Trophoblast cell (in vitro differentiated cells and primary cell): ENCODE data around the gene MAPK7.
A peak's percentile ranks its signal among the peaks of the same experiment; 100 is the strongest.

Experiments used
- DNase-seq, 2 donors: peaks; one replicate each; pipeline ENCODE4 v3.0.0-alpha.2; 2016
- H2AFZ ChIP-seq: 2 replicates; pipeline ENCODE4 v1.6.1; 2013; ENCODE audit warnings: low read length, moderate library complexity, mild to moderate bottlenecking; ENCODE audit not compliant: insufficient read depth, poor library complexity
- H2AK5ac ChIP-seq: 2 replicates; pipeline ENCODE4 v1.6.1; 2013; ENCODE audit warnings: mild to moderate bottlenecking, low read length
- H2BK120ac ChIP-seq: 2 replicates; pipeline ENCODE4 v1.6.1; 2013; ENCODE audit warnings: low read length, mild to moderate bottlenecking, moderate library complexity; ENCODE audit not compliant: insufficient read depth, poor library complexity
- H2BK12ac ChIP-seq: 2 replicates; pipeline ENCODE4 v1.6.1; 2013; ENCODE audit warnings: mild to moderate bottlenecking, low read length, moderate library complexity
- H2BK5ac ChIP-seq: 2 replicates; pipeline ENCODE4 v1.6.1; 2013; ENCODE audit warnings: low read length, low read depth, moderate library complexity, mild to moderate bottlenecking; ENCODE audit not compliant: poor library complexity
- H3K14ac ChIP-seq: 2 replicates; pipeline ENCODE4 v1.6.1; 2013; ENCODE audit warnings: mild to moderate bottlenecking, low read length
- H3K18ac ChIP-seq: 2 replicates; pipeline ENCODE4 v1.6.1; 2013; ENCODE audit warnings: mild to moderate bottlenecking, low read length
- H3K23ac ChIP-seq: 2 replicates; pipeline ENCODE4 v1.6.1; 2013; ENCODE audit warnings: low read length
- H3K27ac ChIP-seq: 2 replicates; pipeline ENCODE4 v1.5.1; 2013; ENCODE audit warnings: low read depth, mild to moderate bottlenecking, inconsistent platforms, low read length, moderate library complexity
- H3K27me3 ChIP-seq: 2 replicates; pipeline ENCODE4 v1.6.1; 2013; ENCODE audit warnings: inconsistent platforms, mild to moderate bottlenecking, low read length, moderate library complexity; ENCODE audit not compliant: insufficient read depth
- H3K36me3 ChIP-seq, 2 experiments: 1 replicate in 1 of 2; 2 replicates in 1 of 2; pipeline ENCODE4 v1.6.1; 2013; ENCODE audit warnings: low read length in 2 of 2, mild to moderate bottlenecking in 2 of 2, moderate library complexity in 1 of 2; ENCODE audit not compliant: insufficient read depth in 2 of 2, control insufficient read depth in 1 of 2
- H3K4ac ChIP-seq: 2 replicates; pipeline ENCODE4 v1.6.1; 2013; ENCODE audit warnings: low read depth, mild to moderate bottlenecking, low read length, moderate library complexity
- H3K4me1 ChIP-seq, 2 experiments: 1 replicate in 1 of 2; 2 replicates in 1 of 2; pipeline ENCODE4 v1.6.1; 2013; ENCODE audit warnings: low read length in 2 of 2, mild to moderate bottlenecking in 2 of 2, moderate library complexity in 1 of 2; ENCODE audit not compliant: insufficient read depth in 2 of 2, control insufficient read depth in 1 of 2
- H3K4me2 ChIP-seq: 2 replicates; pipeline ENCODE4 v1.6.1; 2013; ENCODE audit warnings: inconsistent platforms, mild to moderate bottlenecking, low read length, moderate library complexity
- H3K4me3 ChIP-seq: 2 replicates; pipeline ENCODE4 v1.5.1; 2013; ENCODE audit warnings: mild to moderate bottlenecking, low read depth, low read length, inconsistent platforms
- H3K79me1 ChIP-seq: one replicate; pipeline ENCODE4 v1.6.1; 2013; ENCODE audit warnings: low read length
- H3K79me2 ChIP-seq: 2 replicates; pipeline ENCODE4 v1.6.1; 2013; ENCODE audit warnings: low read length, mild to moderate bottlenecking; ENCODE audit not compliant: control insufficient read depth, insufficient read depth, poor library complexity
- H3K9ac ChIP-seq: 2 replicates; pipeline ENCODE4 v1.6.1; 2013; ENCODE audit warnings: mild to moderate bottlenecking, low read length
- H3K9me3 ChIP-seq: 2 replicates; pipeline ENCODE4 v1.6.1; 2013; ENCODE audit warnings: low read depth, mild to moderate bottlenecking, control low read depth, inconsistent platforms, low read length; ENCODE audit not compliant: insufficient read depth
- H4K12ac ChIP-seq: 2 replicates; pipeline ENCODE4 v1.6.1; 2013; ENCODE audit warnings: low read depth, mild to moderate bottlenecking, low read length, moderate library complexity
- H4K8ac ChIP-seq: 2 replicates; pipeline ENCODE4 v1.6.1; 2013; ENCODE audit warnings: low read depth, mild to moderate bottlenecking, low read length, moderate library complexity
- H4K91ac ChIP-seq: one replicate; pipeline ENCODE4 v1.6.1; 2013; ENCODE audit warnings: low read depth, mild to moderate bottlenecking, low read length, moderate library complexity
- WGBS: extraction: QIAGEN DNeasy Blood & Tissue Kit; methylation state at CpG from one replicate; pipeline ENCODE4 v1.1.7; 2013; ENCODE audit warnings: missing lambda C conversion rate; ENCODE audit not compliant: insufficient read length, insufficient coverage; ENCODE audit errors: extremely low coverage; 5-methylcytosine and 5-hydroxymethylcytosine counted together

Gene MAPK7

GRCh38 chr17:19362277-19363113 is 15.8 kb upstream of the MAPK7 start, which contains the start of gene B9D1:
Gene B9D1, minus strand, starts transcription at chr17:19362723. Its CDS starts 154 bp downstream, at chr17:19362569.
- H3K4me3 ChIP-seq: peak within 1 kb of the TSS; percentile 80
- H4K8ac ChIP-seq: peak within 1 kb of the TSS; percentile 61

DNA sequence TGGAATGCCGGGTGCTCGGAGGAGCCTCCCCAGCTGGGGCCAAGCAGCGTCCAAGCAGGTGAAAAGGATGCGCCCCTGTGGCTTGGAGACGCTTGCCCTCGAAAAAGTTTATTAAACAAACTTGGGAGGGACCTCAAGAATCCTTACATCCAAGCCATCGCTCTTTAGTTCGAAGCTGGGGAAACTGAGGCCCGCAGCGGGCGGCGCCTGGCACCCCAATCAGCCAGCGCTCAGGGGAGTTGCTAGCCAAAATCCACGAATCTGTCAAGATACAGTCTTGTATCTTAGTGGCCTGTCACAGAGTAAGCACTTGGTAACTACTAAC is 15.2 kb upstream of the MAPK7 start:
- no peak overlapping the region for H3K23ac ChIP-seq
- H3K4ac ChIP-seq: no peak overlapping the region
- H3K36me3 ChIP-seq: no peaks in the 10 kb centered on the region
- H3K14ac ChIP-seq: no peak overlapping the region
- peak overlapping the region; percentile 26 for H2AFZ ChIP-seq
- no peak overlapping the region for H2AK5ac ChIP-seq
- H4K91ac ChIP-seq: no peak overlapping the region
- H4K8ac ChIP-seq: peak overlapping the region; percentile 59
- WGBS: no CpG with 5 or more reads among the region's 14 CpGs
- H4K12ac ChIP-seq: no peak overlapping the region
- H2BK120ac ChIP-seq: no peak overlapping the region
- H3K4me3 ChIP-seq: no peak overlapping the region
- peaks cover 8% of the 10 kb centered on the region for H3K79me1 ChIP-seq
- peaks cover 2% of the 10 kb centered on the region for H3K9me3 ChIP-seq
- H2BK12ac ChIP-seq: no peak overlapping the region
- peaks cover 4% of the 10 kb centered on the region in 2 experiments for H3K4me1 ChIP-seq
- no peak overlapping the region for H3K9ac ChIP-seq
- no peak for DNase-seq
- H2BK5ac ChIP-seq: no peak overlapping the region
- H3K27ac ChIP-seq: no peak overlapping the region
- no peaks in the 10 kb centered on the region for H3K27me3 ChIP-seq
- H3K79me2 ChIP-seq: peaks cover 2% of the 10 kb centered on the region
- H3K4me2 ChIP-seq: peak overlapping the region; percentile 64
- H3K18ac ChIP-seq: no peak overlapping the region

More at GRCh38 chr17:19362277-19363113, 15.8 kb upstream of the MAPK7 start, which contains the start of gene B9D1:
- Histone ChIP-seq H3K9me3 (peaks cover 2% of the 10 kb centered on the region), H2BK5ac (peak within 1 kb of the TSS; percentile 52), H2BK12ac (no peak within 1 kb of the TSS), H3K23ac (no peak within 1 kb of the TSS), H3K4me1 (peaks cover 4 to 5% of the 10 kb centered on the region in 2 experiments), H2AK5ac (peak within 1 kb of the TSS; percentile 10), H3K36me3 (no peaks in the 10 kb centered on the region), H3K14ac (peak within 1 kb of the TSS; percentile 50), H4K91ac (peak within 1 kb of the TSS; percentile 67), H3K27ac (no peak within 1 kb of the TSS), H4K12ac (peak within 1 kb of the TSS; percentile 54), H3K9ac (peak within 1 kb of the TSS; percentile 10), H2AFZ (peak within 1 kb of the TSS; percentile 84), H3K18ac (no peak within 1 kb of the TSS), H2BK120ac (peak within 1 kb of the TSS; percentile 48), H3K4me2 (peak within 1 kb of the TSS; percentile 64), H3K79me2 (peaks cover 2% of the 10 kb centered on the region), H3K27me3 (no peaks in the 10 kb centered on the region), H3K4ac (no peak within 1 kb of the TSS), H3K79me1 (peaks cover 8% of the 10 kb centered on the region)
- no CpG with 5 or more reads among the region's 83 CpGs for WGBS
- peak; percentile 83 to 94 for DNase-seq

GRCh38 chr17:19363460-19364035 is 14.8 kb upstream of the MAPK7 start:
- no peak overlapping the region for H2BK120ac ChIP-seq

DNA sequence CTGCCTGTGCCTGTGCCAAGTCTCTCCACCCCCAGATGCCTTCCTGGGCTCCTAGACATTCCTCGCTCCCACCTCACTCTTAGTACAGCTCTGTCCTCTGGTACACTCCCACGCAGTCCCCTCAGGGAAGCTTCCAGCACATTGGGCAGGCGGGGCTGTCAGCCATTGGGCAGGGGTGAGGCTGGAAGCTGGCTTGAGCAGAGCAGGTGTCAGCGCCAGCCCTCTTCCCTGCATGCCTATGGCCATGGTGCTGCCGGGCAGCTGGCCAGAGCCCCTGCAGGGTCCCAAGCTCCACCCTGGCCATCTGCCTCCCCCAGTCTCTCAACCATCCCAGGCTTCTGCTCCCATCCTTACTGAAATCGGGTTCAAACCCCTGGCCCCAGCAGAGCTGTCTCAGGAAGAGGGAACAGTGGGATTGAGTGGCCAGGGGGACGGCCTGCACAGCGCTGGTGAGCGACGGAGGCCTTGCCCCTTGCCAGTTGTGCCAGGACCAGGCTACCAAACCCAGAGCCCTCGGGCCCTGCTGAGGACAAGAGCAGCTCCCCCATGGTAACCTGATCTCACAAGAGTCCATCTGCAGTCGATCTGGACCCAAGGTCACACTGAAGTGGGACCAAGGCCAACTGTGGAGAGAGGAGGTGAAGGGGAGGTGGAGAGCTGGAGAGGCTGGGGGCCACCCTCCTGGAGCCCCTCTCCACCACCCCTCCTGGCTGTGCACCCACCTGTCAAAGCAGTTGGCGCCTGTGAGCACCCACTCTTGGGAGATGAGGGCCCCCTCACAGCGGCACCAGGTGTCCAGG is 13.4 kb upstream of the MAPK7 start:
- Histone ChIP-seq H4K91ac (no peak overlapping the region), H4K12ac (no peak overlapping the region), H3K4me1 (peaks cover 4% of the 10 kb centered on the region in 2 experiments), H2BK120ac (no peak overlapping the region), H3K14ac (no peak overlapping the region), H2AFZ (no peak overlapping the region), H3K27ac (no peak overlapping the region), H2AK5ac (no peak overlapping the region), H2BK5ac (no peak overlapping the region), H3K4me2 (no peak overlapping the region), H3K9me3 (peaks cover 2% of the 10 kb centered on the region), H3K79me1 (peaks cover 8% of the 10 kb centered on the region), H3K79me2 (peaks cover 2% of the 10 kb centered on the region), H4K8ac (no peak overlapping the region), H2BK12ac (no peak overlapping the region), H3K27me3 (no peaks in the 10 kb centered on the region), H3K9ac (no peak overlapping the region), H3K4ac (no peak overlapping the region), H3K18ac (no peak overlapping the region), H3K36me3 (no peaks in the 10 kb centered on the region), H3K4me3 (no peak overlapping the region), H3K23ac (no peak overlapping the region)
- no CpG with 5 or more reads among the region's 14 CpGs for WGBS
- DNase-seq: no peak

More at GRCh38 chr17:19363460-19364035, 14.8 kb upstream of the MAPK7 start:
- no peaks in the 10 kb centered on the region for H3K27me3 ChIP-seq
- peaks cover 8% of the 10 kb centered on the region for H3K79me1 ChIP-seq
- no CpG with 5 or more reads among the region's 6 CpGs for WGBS
- no peak overlapping the region for H3K4me3 ChIP-seq
- H4K12ac ChIP-seq: no peak overlapping the region
- no peaks in the 10 kb centered on the region for H3K36me3 ChIP-seq
- no peak for DNase-seq
- no peak overlapping the region for H3K23ac ChIP-seq
- no peak overlapping the region for H3K4me2 ChIP-seq
- H3K4ac ChIP-seq: no peak overlapping the region
- peaks cover 2% of the 10 kb centered on the region for H3K9me3 ChIP-seq
- H3K14ac ChIP-seq: no peak overlapping the region
- H3K9ac ChIP-seq: no peak overlapping the region
- no peak overlapping the region for H2AK5ac ChIP-seq
- H3K4me1 ChIP-seq: peaks cover 4% of the 10 kb centered on the region in 2 experiments
- no peak overlapping the region for H2BK12ac ChIP-seq
- H3K79me2 ChIP-seq: peaks cover 2% of the 10 kb centered on the region
- no peak overlapping the region for H3K18ac ChIP-seq
- no peak overlapping the region for H2BK5ac ChIP-seq
- no peak overlapping the region for H3K27ac ChIP-seq
- H4K91ac ChIP-seq: no peak overlapping the region
- H4K8ac ChIP-seq: no peak overlapping the region
- H2AFZ ChIP-seq: no peak overlapping the region
